UCSD-AML1 (cell line): ENCODE measurements around the gene ZKSCAN5.

Source experiments
- DNase-seq: peaks from one replicate; lab custom pipeline; 2025; ENCODE audit not compliant: unreplicated experiment; lab: John Stamatoyannopoulos, UW

The ZKSCAN5 gene

DNA sequence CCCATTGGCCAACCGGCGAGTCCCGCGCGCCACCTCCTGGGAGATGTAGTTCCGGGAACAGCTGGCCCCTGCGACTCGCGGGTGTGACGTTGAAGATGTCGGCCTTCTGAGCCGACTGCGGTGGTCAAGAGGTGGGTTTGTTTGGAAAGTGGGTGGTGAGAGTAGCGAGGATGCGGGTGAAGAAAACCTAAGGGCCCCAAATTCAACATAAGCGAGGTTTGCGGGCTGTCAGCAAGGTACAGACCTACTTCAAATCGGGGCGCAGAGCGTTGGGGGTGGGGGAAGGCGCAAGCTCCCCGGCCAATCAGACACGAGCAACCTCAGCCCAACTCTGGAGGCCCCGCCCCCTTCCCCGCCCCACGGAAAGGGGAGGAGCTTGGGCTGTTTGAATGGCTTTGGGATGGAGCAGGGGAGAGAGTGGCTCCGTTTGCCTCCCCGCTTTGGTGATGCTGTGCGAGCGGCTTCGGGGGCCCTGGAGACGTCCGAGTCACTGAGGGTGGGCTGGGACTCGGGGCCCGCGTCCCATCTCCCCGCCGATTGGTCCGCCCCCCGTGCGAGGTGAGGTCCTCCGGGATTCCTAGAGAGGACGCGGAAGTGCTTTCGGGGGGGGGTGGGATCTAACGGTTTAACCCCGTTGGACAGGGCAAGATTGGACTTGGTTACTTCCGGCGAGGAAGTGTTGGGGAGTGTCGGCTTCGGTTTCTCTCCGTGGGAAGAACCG is at the start of gene ZKSCAN5:
Gene ZKSCAN5 (plus strand): TSS at position 60 of the 721 bp plus-strand sequence. CDS start 1,383 bp downstream, outside the sequence.
- DNase-seq: peak; percentile 90

DNA sequence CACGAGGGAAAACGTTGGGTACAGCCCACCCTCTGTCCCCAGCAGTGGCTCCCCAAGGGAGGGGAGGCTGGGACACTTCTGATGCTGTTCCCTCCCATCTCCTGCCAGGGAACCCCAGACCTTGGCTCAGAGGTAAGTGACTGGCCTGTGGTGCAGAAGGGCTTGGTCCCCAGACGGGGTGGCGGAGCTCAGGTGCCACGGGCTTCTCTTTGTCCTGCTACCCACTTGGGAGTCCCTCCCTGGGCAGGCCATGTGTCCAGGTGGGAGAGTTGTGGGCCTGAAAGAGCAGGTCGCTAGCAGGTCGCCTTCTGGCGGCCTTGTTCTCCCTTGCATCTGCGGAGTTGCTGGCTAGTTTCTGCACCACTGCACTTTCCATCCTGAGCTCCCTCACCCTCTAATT is 48.6 kb upstream of the ZKSCAN5 start:
- no peak for DNase-seq

DNA sequence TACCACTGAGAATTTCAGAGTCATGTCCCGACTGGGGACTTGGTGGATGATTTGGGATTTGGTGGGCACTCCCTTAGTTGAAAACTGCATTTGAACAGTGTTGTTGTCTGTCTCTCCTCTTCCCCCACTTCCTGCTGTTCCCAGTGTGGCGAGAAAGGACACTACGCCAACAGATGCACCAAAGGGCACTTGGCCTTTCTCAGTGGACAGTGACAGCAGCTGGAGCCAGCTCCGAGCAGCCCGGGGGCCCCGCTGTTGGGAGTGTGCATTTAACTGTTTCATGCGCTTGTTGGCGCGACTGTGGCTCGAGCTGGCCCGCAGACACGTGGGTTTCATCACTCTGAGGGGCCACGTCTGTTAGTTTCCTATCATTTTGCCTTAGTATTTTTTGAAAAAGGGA is 48.2 kb upstream of the ZKSCAN5 start:
- no peak for DNase-seq

DNA sequence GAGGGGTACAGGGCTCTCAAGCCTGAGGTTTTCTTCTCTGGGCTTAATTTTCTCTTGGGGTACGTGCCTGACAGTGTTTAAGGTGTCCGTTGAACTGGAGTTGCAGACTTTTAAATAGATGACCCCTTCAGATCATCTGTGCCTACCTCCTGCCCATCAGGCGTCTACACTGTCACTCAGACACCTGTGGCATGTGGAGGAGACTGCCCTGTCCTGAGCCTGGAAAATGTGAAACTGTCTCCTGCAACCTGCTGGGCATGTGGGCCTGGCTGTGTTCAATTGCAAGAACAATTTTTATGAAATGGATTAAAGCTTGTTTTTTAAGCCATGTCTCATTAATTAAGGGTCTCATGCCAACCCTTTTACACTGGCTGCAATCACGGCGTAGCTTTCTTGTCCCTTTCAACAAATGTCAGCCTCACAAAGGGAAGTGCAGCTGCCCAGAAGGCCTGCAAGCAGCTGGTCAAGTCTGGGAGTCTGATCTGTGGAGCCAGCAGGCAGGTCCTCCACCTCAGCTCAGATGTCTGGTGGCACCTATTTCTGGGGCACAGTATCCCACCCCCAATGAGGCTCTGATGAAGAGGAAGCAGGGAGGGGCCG is 47.3 kb upstream of the ZKSCAN5 start:
- no peak for DNase-seq

DNA sequence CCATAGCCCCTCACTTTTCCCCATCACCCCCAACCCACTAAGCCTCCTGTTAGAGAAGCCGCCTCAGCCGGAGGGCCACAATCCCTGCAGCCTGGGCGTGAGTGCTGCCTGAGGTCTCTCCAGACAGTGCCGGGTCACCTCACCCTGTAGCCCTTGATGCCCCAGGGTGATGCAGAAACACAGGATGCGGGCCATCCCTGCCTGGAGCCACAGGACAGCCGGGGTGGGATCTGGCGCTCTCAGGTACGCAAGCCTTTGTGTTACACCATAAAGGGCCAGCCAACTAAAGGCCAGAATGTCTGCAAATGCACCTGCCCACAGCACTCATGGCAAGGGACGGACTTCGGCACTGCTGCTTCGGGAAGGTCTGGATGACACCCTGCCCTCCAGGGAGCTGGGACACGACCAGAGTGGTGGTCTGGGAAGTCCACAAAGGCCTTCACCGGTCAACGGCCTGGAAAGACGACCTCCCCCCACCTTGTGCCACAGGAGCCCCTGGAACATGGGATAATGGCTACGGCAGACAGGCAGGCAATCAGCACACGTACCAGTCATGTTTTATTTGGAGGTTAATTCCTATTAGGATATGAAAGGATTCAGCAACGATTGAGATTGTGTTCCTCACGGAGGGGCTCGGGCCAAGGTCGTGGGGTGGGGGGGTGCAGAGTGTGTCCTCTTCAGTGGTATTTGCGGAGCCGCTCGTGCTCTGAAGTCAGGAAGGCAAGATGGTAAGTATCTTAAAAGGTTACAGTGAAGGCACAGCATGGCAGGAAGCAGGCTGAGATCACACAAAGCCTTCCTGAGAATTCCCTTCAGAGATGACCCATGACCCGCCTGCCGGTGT is 46.6 kb upstream of the ZKSCAN5 start:
- no peak for DNase-seq

DNA sequence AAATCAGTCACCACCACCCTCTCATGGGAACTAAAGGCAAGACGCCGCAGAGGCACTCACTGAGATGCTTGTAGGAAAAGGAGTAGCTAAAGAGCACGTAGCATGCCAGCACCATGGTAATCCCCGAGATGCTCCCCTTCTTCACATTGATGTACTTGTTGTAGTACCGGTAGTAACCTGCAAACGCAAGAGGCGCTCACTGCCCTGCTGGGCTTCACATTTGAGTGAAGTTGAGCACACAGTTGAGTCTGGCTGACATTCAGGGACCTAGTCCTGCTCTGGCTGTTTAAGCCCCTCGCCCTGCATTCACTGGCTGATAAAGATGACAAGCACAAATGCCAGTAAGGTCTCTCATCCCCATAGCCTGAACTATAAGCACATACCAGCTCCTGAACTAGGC is 45.4 kb upstream of the ZKSCAN5 start:
- peak; percentile 16 for DNase-seq

DNA sequence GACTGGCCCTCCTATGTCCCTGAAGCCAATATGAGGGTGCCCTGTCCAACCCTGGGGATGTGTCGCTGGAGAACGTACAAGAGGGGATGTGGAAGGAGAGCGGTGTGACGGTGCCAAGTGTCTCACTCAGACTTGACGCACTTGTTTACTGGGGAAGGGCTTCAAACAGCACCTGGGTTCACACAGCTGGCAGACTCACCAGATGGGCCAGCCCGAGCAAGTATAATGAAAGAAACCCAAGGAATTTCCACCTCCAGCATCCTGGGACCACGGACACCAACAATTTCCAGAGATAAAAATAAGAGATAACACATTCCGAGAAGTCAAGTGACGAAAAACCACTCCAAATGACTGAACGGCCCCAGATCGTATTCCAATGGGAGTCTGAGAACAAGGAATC is 43.8 kb upstream of the ZKSCAN5 start:
- no peak for DNase-seq

DNA sequence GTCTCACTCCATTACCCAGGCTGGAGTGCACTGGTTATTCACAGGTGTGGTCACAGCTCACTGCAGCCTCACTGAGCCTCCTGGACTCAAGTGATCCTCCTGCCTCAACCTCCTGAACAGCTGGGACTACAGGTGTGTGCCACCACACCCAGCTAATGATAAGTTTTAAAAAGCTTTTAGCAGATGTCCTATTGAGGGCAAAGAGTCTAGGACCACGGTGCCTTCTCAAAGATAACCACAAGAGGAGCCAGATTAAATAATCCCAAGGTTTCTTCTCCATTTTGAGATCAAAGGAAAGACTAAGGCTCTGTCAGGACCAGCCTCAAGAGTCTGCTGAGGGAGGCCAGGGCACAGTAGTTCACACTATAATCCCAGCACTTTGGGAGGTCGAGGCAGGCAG is 43.2 kb upstream of the ZKSCAN5 start:
- DNase-seq: no peak

DNA sequence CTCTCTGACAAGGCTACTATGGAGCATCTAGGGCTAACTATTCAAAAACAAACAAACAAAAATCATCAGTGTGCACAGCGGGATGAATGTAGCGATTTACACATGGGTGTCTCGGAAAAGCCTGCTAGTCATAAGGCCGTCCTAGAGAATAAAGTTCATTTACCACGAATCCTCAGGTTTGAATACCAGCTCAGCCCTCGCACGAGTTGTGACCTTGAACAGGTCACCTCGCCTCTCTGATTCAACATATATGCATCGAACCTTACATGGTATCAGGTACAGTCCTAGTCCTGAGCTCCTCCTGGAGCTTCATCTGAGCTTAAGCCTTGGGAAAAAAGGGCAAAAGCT is 39.1 kb upstream of the ZKSCAN5 start:
- DNase-seq: no peak

DNA sequence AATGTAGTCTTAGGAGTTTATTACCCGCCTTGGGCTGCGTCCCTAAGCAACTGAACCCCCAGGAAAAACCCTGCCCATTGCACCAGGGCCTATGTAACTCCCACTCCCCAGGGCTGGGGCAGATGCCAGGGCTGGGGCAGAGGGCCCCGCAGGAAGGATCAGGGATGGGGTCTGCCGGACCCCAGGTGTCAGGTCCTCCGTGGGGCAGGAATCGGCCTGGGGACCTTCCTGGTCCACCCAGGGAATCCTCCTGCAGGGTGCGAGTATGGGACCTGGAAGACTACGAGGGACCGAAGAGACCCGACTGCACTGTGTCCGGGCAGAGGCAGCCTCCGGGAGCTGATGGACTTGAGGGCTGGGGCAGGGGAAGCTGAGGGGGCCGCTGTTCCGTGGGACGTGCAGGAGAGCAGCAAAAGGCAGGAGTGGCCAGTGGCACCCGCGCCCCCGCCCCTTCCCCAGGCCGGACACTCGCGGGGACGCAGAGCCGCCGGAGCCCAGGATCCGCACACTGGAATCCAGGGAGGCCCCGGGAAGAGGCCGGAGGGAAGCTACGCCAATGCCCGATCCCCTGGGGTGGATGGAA is 36.0 kb upstream of the ZKSCAN5 start:
- no peak for DNase-seq

DNA sequence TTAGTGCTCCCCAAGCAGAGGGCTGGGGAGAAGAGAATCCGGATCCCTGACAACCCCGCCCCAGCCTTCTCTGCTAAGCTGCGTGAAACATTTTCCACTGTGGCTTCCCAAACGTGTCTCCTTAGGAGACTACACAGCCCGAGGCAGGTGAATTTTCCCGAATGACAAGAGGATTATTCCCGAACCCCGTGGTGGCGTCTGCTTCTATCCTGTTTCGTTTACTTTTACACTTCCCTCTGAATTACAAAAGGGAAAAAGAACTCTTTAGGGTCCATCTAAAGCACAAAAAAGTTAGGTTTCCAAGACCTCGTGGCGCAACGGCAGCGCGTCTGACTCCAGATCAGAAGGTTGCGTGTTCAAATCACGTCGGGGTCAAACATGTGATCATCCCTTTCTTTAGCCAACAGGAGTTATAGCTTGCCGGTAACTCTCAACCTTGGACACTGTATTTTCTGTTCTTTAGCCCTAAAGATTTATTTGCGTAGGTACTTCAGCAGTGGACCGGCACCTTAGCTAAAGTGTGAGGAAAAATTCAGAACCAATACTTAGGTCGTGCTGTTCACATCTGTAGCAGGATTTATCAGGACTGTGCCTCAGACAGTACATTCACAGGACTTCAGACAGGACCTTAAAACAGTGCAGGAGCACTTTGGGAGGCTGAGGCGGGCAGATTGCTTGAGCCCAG is 34.9 kb upstream of the ZKSCAN5 start:
- DNase-seq: no peak

DNA sequence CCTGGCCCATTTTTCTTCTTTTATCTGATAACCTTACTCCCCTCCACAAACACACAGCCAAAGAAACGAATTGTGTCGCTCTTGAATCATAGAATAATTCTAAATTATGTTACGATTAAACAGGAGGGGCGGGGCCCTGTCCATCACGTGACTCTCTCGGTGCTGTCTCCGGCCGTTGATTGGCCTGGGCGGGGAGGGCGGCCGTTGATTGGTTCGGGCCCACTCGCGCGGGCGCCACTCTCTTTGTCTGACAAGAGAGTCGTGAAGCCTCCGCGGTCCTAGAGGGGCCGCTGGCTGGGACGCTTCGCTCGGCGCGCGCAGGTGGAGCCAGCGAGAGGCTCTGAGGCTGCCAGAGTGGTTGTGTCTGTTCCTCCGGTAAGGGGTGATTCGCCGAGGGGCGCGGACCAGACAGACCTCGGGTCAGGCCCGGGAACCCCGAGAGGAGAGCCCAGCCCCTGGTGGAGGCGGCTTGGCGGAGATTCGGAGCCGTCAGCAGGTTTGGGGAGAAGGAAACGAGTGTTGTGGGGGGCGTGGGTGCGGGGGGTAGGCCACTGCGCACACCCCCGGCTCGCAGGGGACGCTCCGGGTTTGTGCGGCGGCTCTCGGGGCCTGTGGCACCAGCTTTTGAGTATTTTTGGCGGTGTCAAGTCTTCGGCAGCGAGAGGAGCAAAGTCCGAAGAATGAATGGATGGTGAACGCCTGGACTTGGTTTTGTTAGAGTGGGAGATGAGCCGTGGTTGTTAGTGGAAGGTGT is 31.7 kb upstream of the ZKSCAN5 start, which contains the start of gene ZNF789:
Gene ZNF789 (plus strand): TSS at position 330 of the 754 bp plus-strand sequence. CDS start 3,567 bp downstream, outside the sequence.
- peak; percentile 88 for DNase-seq

DNA sequence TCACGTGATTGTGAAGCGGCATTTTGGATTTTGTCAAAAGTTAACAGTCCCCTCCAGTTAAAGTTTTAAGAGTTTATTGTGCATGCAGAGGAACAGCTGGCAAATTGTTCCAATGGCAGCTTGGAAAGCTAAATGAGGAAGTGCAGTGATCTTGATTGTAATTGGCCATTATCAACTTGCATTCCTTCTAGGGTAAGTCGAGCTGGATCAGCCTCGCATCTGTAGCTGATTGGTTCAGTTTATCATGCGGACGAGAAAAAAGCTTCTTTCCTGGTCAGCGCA is 31.2 kb upstream of the ZKSCAN5 start:
- DNase-seq: peak; percentile 12

DNA sequence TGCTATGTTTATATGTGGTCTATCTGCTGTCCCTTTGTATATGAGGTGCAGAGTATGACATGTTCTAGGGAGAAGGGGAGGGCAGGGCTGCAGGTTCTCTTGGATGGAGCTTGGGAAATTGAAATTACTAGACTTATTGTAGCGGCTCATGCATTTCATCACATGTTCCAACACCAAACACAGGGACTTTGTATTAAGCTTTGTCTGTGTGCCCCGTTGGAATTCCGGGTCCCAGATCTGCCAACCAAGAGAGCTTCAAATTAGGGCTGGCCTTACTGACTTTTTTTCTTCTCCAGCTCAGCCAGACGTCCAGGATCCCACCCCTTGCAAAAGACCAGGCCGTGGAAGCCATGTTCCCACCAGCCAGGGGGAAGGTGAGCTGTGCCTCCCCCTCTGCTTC is 28.4 kb upstream of the ZKSCAN5 start:
- no peak for DNase-seq

DNA sequence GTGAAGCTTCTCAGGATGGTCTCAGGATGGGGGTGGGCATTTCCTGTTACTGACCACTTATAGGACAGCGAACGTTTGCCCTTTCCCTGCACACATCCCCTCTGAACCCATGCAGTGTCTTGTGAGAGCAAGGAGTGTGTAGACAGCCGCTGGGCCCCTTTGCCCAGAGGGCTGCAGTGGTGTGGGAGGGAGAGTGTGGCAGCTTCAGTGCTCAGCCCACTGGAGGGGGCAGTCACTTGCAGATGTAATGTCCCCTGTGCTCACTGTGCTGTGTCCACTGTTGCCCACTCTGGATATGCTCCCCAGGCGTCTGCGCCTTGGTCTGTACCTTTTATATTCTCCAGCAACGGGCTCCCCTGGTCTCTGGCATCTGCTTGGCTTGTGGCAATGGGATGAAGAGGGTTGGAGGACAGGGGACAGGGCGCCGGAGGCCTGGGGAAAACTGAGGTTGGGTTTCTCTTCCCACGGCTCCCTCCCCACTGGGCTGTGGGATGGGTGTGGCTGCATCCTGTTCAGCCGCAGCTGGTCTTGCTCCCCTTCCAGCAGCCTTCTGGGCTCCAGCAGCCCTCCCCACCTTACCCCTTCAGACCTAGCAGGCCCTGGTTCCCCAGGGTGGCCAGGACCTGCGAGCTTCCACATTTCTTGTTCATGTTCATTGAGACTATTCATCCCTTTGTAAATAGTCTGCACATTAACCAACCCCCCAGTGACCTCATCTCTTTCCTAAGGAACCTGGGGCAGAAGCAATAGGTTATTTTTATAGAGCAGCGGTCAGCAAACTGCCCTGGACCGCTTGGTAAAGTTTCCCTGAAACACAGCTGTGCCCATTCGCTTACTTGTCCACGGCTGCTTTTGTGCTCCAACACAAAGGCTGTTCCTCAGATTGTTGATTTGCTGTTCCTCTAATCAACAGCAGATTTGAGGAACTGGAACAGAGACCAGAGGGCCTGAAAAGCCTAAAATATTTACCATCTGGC is 25.7 kb upstream of the ZKSCAN5 start:
- DNase-seq: no peak

DNA sequence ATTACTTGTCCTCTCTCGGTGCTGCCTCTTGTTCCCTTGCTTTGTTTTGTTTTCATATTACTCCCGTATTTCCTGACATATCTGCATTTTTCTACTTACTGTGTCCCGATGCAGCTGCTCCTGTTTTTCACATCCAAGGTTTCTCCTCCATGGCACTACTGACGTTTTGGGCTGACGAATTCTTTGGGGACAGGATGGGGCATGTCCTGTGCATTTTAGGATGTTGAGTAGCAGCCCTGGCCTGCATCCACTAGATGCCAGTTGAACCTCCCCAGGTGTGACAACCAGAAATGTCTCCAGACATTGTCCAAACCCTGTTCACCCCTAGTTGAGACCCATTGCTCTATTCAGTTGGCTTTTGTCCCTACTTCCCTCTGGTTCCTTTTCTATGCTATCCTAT is 19.4 kb upstream of the ZKSCAN5 start:
- DNase-seq: no peak

DNA sequence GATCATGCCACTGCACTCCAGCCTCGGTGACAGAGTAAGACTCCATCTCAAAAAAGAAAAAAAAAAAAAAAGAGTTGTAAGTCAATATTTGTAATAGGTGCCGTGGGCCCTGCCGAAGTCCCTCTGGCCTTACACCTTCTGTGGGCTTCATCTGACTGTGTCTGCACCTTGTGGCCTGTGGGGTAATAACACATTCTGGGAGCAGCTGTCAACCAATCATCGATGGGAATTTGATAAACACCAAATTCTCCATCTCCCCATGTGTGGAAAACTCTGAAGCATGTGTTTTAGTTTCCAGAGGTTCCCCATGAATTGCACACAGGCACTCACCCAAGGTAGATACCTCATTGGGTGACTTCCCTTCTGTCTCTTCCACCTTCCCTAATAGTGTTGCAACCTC is 15.2 kb upstream of the ZKSCAN5 start:
- no peak for DNase-seq

DNA sequence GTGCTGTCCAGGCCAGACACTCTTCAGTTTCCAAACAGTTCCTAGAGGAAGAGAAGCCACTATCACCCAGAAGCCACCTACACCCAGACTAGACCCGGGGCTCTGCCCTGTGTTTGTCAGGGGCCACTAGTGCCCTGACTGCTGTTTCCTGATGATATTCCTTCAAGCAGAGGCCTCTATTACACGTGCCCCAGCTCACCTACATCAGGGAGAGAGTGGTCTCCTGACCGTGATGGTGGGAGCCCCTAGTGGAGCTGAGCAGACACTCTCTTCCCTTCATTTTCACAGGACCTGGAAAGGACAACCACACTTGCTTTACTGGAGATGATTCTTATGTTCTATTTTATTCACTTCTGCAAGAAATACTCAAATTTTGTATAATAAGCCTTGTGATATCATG is 13.6 kb upstream of the ZKSCAN5 start:
- DNase-seq: no peak

DNA sequence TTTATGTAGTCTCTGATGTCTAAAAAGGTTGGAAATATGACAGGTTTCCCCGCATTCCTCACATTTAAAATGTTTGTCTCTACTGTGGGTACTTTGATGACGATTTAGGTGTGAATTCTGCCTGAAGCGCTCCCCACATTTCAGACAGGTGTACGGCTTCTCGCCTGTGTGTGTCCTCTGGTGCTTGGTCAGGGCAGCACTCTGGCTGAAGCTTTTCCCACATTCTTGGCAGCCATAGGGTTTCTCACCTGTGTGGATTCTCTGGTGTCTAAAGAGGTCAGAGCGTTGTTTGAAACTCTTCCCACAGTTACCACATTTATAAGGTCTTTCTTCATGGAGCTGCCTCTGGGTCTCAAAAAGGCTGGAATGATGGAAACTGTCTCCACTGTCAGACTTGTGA is 10.6 kb upstream of the ZKSCAN5 start:
- no peak for DNase-seq
